ENCODE results near the gene FLNC. TPM values are rescaled to one million over a fixed set of nuclear protein-coding genes. Genes with fewer than 3 reads are reported as not detected.

FLNC gene
- total and polyA plus RNA-seq, 9 of the 15 experiments (the other 6 are each of a cell fraction or from before 2014, with no cell fraction given), result 0.90 to 155 (median 28.8) TPM

- TF ChIP-seq CEBPZ (IDR thresholded peaks at IDR 0.05; ENCODE audit: borderline replicate concordance, low read depth, low read length) (no peak), NR2C2 (CRISPR knock-in tag; IDR thresholded peaks at IDR 0.05) (no peak), NR2C2 (tag; IDR thresholded peaks at IDR 0.05) (no peak), KHSRP (IDR thresholded peaks at IDR 0.05) (no peak), GMEB1 (CRISPR knock-in tag; IDR thresholded peaks at IDR 0.05) (no peak), KDM5B (IDR thresholded peaks at IDR 0.05; ENCODE audit: insufficient replicate concordance, low read depth, low read length) (no peak), HES1 (IDR thresholded peaks at IDR 0.05; ENCODE audit: low read depth) (no peak), PTBP1 (IDR thresholded peaks at IDR 0.05; ENCODE audit: low read depth, low read length) (no peak), IRF1 (CRISPR knock-in tag; IDR thresholded peaks at IDR 0.05; ENCODE audit: borderline replicate concordance) (no peak), ZNF655 (CRISPR knock-in tag; IDR thresholded peaks at IDR 0.05) (no peak), SUPT5H (IDR thresholded peaks at IDR 0.05) (no peak; the same call in 1 of the 2 replicates), SIRT6 (IDR thresholded peaks at IDR 0.05; ENCODE audit: low read depth, low read length) (no peak), IRF2 (CRISPR knock-in tag; IDR thresholded peaks at IDR 0.05) (no peak), NONO (IDR thresholded peaks at IDR 0.05; ENCODE audit: low read depth in 2 of 2, low read length in 1 of 2) (no peak), U2AF2 (optimal IDR thresholded peaks at IDR 0.05; ENCODE audit: low read depth, low read length) (no peak), E2F1 (CRISPR knock-in tag; IDR thresholded peaks at IDR 0.05) (no peak)
Observed at GRCh38 chr7:128829391-128830166, 627 bp upstream of the FLNC start (continued).
